Right lobe of liver (tissue), 6 donors: ENCODE measurements around the gene CHI3L2. TPM values are rescaled to one million over a fixed set of nuclear protein-coding genes. Genes with fewer than 3 reads are reported as not detected.

ENCODE experiments used
- ATAC-seq, 4 donors: fragments of 200-7000 bp; cut with Tn5 transposase; one replicate each; pipeline ENCODE4 v1.9.1; 2020; ENCODE audit warnings: mild to moderate bottlenecking in 4 of 4, moderate library complexity in 4 of 4
- DNase-seq, 3 donors: peaks; one replicate each; pipeline ENCODE4 v3.0.0-alpha.2; 2020
- H3K27ac ChIP-seq, 3 donors: fragments of 200-600 bp; one replicate each; pipeline ENCODE4 v1.8.0; 2022
- H3K27me3 ChIP-seq, 2 donors: fragments of 200-600 bp; one replicate each; pipeline ENCODE4 v1.8.0; 2022
- H3K36me3 ChIP-seq, 4 donors: fragments of 200-600 bp; sonication (generic) in 1 of 4; one replicate each; pipeline versions ENCODE4 v1.5.1 to v1.8.0; 2017 to 2022; ENCODE audit warnings: control low read depth in 1 of 4
- H3K4me1 ChIP-seq, 4 donors: fragments of 200-600 bp; sonication (generic) in 1 of 4; one replicate each; pipeline versions ENCODE4 v1.5.1 to v1.8.0; 2017 to 2022; ENCODE audit warnings: control low read depth in 1 of 4
- H3K4me3 ChIP-seq, 3 donors: fragments of 200-600 bp; one replicate each; pipeline ENCODE4 v1.8.0; 2022
- H3K9me3 ChIP-seq, 4 donors: fragments of 200-600 bp; sonication (generic) in 1 of 4; one replicate each; pipeline versions ENCODE4 v1.5.1 to v1.8.0; 2017 to 2022; ENCODE audit warnings: control low read depth in 1 of 4
- POLR2A ChIP-seq: fragments of 450-650 bp; IDR thresholded peaks from one replicate; pipeline ENCODE4 v1.6.1; 2017; ENCODE audit warnings: antibody characterized with exemption, mild to moderate bottlenecking
- WGBS: methylation state at CpG from one replicate; pipeline ENCODE4 v1.1.6; 2018; ENCODE audit warnings: low coverage, low lambda C conversion rate; ENCODE audit not compliant: insufficient coverage; ENCODE audit errors: missing lambda C conversion rate; 5-methylcytosine and 5-hydroxymethylcytosine counted together
- intact Hi-C, 2 donors: fragments of 100-400 bp; cut with DNase I; formaldehyde crosslinking; loops; one replicate each; pipeline versions ENCODE4 v1.11.2 to v1.14.1; 2022
- total RNA-seq, 6 experiments: library from RNA; depleted of rRNA in 2 of 6; stranded (reverse); fragments of >200 nt in 2 of 6; fragmentation: NEBNext Ultra II Directional in 3 of 6; extraction: Animal tissue kit (Norgen Biotek cat#: 25700) in 3 of 6; gene quantifications; one replicate each; pipeline versions ENCODE4 v1.1.0 to v1.2.4, GENCODE V29; 2016 to 2023
- TF ChIP-seq, protein P1 (sequence below), 4 donors: fragments of 200-600 bp in 3 of 4; fragments of 450-650 bp in 1 of 4; IDR thresholded peaks; one replicate each; pipeline versions ENCODE4 v1.5.1 to v1.8.0; 2016 to 2022; ENCODE audit warnings: antibody characterized with exemption in 4 of 4, mild to moderate bottlenecking in 2 of 4
- donor health status: DM: no; HTN: yes; CAD: no.
- donor health status: DM: no; HTN: no; CAD: no.
- donor health status: DM: no; HTN: no; CAD: no.
- donor health status: DM: no; HTN: yes; CAD: no.
- donor health status: DM: no; HTN: yes; CAD: no.

The CHI3L2 gene
- total RNA-seq, 6 experiments from 2014 or later: 0.15 to 0.58 (median 0.26) TPM; not detected in 1

DNA sequence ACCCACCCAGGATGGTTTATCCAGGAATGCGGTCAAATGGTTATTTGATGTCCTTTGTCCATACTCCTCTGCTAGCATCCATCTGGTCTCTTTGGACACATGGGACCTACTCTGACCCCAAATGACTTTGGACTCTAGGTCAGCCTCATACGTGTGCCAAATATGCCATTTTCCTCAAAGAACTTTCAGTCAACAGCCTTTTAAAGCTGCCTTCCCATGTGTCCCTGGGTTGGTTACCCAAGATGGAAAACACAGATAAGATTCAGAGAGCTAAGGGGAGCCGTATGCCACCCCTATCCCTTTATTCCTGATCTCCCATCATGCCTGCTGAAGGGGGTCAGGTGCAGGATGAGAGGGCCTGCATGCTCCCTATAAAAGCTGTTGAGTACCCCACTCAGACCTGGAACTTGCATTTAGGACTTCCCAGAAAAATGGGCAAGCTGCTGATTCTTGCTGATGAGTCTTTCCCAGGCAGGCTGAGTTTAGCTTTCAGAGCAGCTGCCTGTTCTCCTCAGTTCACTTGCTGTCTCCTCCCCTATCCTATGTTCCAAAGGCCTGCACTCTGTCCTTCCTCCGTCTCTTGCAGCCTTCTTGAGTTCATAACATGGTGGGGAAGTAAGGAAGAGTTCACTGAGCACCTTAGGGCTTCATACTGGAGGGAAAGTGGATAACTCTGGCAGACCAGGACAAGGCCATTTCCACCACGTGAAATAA, 19.8 kb downstream of the CHI3L2 start:
- WGBS: 73% methylated on average over 5 of the region's 5 CpGs
- no peak for ATAC-seq
- Histone ChIP-seq H3K4me1 (no peaks in the 10 kb centered on the region), H3K27ac (no peak overlapping the region), H3K4me3 (no peak overlapping the region), H3K36me3 (no peaks in the 10 kb centered on the region), H3K27me3 (no peaks in the 10 kb centered on the region), H3K9me3 (no peaks in the 10 kb centered on the region)
- TF ChIP-seq, protein P1, sequence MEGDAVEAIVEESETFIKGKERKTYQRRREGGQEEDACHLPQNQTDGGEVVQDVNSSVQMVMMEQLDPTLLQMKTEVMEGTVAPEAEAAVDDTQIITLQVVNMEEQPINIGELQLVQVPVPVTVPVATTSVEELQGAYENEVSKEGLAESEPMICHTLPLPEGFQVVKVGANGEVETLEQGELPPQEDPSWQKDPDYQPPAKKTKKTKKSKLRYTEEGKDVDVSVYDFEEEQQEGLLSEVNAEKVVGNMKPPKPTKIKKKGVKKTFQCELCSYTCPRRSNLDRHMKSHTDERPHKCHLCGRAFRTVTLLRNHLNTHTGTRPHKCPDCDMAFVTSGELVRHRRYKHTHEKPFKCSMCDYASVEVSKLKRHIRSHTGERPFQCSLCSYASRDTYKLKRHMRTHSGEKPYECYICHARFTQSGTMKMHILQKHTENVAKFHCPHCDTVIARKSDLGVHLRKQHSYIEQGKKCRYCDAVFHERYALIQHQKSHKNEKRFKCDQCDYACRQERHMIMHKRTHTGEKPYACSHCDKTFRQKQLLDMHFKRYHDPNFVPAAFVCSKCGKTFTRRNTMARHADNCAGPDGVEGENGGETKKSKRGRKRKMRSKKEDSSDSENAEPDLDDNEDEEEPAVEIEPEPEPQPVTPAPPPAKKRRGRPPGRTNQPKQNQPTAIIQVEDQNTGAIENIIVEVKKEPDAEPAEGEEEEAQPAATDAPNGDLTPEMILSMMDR (IDR thresholded peaks at IDR 0.05): no peak
- no peak for TF ChIP-seq POLR2A
- DNase-seq: no peak
- intact Hi-C loops: no loop called here

- Histone ChIP-seq H3K27me3 (no peaks in the 10 kb centered on the region), H3K36me3 (no peaks in the 10 kb centered on the region), H3K27ac (no peak overlapping the region), H3K9me3 (no peaks in the 10 kb centered on the region), H3K4me3 (no peak overlapping the region), H3K4me1 (no peaks in the 10 kb centered on the region)
- intact Hi-C loops: no loop called here
- no peak for ATAC-seq
- TF ChIP-seq POLR2A: no peak
- TF ChIP-seq, protein P1 (IDR thresholded peaks at IDR 0.05): no peak
- no peak for DNase-seq
- 67% methylated on average over 4 of the region's 4 CpGs for WGBS
Observed at GRCh38 chr1:111249960-111250359, 22.4 kb downstream of the CHI3L2 start.

DNA sequence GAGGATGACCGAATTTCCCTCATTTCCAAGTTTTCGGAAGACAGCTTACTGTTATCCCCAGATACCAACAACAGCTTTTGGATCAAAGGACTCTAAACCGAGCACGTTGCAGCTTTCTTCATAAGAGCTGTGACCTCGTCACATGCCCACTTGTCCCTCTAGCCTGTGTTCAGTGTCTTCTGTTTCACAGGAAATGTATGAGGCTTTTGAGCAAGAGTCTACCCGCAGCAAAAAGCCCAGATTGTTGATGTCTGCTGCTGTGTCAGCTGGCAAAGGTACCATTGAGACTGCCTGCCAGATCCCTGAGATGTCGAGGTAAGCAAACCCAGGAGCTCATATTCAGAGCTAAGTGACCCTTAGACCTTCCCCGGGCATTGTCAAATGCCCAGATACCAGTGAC, 24.1 kb downstream of the CHI3L2 start:
- TF ChIP-seq, protein P1 (IDR thresholded peaks at IDR 0.05): no peak
- TF ChIP-seq POLR2A: no peak
- H3K27ac ChIP-seq: no peak overlapping the region
- intact Hi-C loops: no loop called here
- no peak overlapping the region for H3K4me3 ChIP-seq
- no peaks in the 10 kb centered on the region for H3K9me3 ChIP-seq
- no peak for ATAC-seq
- WGBS: 62% methylated on average over 7 of the region's 8 CpGs
- no peaks in the 10 kb centered on the region for H3K36me3 ChIP-seq
- no peaks in the 10 kb centered on the region for H3K27me3 ChIP-seq
- DNase-seq: no peak
- no peaks in the 10 kb centered on the region for H3K4me1 ChIP-seq

DNA sequence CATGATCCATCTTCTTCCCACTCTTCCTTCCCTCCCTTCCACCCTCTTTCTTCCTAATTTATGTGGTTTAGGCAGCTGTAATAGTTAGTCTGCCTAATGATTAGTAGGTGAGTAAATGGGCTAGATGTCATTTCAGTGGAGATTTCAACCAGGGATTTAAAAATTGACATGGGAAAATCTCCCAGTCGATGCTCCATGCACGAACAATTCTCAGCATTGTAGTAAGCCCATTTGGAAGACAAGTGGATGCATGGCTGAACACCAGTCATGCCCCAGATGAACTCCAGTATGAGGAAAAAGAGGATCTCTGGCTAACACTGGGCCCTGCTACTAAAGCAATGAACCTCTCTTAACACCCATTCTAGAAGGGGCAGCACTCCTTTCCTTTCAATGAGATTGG, 25.3 kb downstream of the CHI3L2 start:
- intact Hi-C loops: no loop called here
- no peak for DNase-seq

More for the DNA sequence above, 25.3 kb downstream of the CHI3L2 start:
- no peaks in the 10 kb centered on the region for H3K4me1 ChIP-seq
- H3K9me3 ChIP-seq: no peaks in the 10 kb centered on the region
- no peak overlapping the region for H3K4me3 ChIP-seq
- no peak for ATAC-seq
- WGBS: 100% methylated on average over 2 of the region's 2 CpGs
- H3K27me3 ChIP-seq: no peaks in the 10 kb centered on the region
- no peaks in the 10 kb centered on the region for H3K36me3 ChIP-seq
- no peak overlapping the region for H3K27ac ChIP-seq
- TF ChIP-seq, protein P1 (IDR thresholded peaks at IDR 0.05): no peak
- TF ChIP-seq POLR2A: no peak
